ENCODE data around the gene NAA40.

Gene NAA40

DNA sequence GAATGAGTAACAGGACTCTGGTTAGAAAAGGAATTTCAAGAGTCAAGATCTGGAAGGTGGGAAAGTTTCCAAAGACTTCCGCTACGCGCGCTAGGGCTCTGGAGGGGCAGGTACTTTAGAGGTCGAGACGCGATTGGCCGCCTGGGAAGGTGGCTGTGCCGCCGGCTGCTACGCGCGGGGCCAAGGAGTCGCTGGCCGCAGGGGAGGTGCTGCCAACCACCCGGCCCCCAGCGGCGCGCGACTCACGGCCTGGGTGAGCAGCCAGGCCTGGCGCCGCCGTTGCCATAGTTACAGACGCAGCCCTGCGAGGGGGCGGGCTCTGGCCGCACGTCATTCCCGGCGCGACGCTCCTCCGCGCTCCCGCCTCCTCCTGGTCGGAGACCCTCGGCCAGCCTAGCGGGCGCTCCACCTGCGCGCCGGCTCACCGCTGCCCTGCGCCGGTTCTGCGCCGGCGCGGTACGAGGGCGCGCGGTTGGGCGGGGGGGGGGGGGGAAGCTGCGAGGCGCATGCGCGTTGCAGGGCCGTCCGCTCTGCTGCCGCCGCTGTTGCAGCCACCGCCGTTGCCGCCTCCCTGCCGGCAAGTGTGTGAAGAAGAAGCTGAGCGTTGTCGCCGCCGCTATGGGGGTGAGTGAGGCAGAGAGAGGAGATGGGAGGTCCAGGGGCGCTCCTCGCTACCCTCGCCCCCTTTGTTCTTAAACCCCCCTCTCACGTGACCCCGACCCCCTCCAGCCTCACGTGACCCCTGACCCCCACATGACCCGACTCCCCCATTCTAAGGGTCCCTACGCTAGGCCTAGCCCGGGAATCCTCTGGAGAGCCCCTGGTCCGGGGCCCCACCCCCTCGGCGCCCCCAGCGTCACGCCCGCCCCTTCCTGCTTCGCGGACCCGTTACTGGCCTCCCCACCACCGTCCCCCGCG, at the start of gene NAA40:
Gene NAA40 (plus strand): TSS at position 524 of the 918 bp plus-strand sequence. CDS start 95 bp downstream, at position 619.
- peak; percentile 97 for DNase-seq

- no peak for DNase-seq
Observed at GRCh38 chr11:63889344-63889743, 49.5 kb upstream of the NAA40 start.

DNA sequence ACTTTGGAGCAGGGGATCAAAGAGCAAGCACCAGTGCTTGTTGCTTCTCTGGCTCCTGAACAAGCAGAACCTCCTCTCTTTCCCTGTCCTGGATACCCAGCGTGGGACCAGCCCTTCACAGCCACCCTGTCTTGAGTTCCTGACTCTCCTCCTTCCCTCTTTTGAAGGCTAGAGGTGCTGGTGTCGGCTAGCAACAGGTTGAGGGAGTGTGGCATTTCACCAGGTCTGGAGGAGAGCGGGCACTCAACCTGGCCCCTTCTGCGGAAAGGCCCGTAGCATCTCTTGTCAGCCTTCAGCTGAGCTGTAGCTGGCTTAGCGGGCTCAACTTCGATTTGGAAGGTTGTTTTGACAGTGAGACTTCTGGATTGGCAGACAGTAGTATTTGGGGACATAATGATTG, 48.4 kb upstream of the NAA40 start:
- DNase-seq: no peak

- no peak for DNase-seq
Observed at GRCh38 chr11:63892228-63892627, 46.6 kb upstream of the NAA40 start.

DNA sequence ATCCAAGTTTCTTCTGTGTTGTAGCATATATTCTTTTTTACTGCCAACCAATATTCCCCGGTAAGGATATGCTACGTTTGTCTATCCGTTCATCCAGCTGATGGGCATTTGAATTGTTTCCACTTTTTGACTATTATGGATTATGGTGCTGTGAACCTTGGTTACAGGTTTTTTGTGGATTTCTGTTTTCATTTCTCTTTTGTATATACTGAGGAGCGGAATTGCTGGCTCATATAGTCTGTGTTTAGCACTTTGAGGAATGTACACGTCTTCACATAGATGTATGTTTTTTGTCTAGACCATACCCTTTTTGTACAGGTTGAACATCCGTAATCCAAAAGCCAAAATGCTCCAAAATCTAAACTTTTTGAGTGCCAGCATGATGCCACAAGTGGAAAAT, 45.4 kb upstream of the NAA40 start:
- DNase-seq: no peak

DNA sequence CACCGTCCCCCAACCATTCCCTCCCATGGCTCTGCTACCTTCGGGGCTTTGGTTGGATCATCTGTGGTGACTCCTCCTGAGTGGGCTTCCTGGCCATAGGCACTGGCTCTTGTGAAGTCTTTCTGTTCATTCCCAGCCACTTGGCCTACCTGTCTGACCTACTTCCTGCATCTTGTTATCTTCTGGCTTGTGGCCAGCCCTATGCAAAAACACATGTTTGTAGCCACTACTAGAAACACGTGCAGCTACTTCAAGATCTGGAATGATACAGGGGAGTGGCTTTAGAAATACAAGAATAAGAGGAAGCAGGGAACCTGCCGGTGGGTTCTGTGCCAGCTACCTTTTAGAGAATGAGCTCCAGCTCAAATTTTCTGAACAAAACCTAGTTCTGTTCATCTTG, 42.7 kb upstream of the NAA40 start:
- no peak for DNase-seq

DNA sequence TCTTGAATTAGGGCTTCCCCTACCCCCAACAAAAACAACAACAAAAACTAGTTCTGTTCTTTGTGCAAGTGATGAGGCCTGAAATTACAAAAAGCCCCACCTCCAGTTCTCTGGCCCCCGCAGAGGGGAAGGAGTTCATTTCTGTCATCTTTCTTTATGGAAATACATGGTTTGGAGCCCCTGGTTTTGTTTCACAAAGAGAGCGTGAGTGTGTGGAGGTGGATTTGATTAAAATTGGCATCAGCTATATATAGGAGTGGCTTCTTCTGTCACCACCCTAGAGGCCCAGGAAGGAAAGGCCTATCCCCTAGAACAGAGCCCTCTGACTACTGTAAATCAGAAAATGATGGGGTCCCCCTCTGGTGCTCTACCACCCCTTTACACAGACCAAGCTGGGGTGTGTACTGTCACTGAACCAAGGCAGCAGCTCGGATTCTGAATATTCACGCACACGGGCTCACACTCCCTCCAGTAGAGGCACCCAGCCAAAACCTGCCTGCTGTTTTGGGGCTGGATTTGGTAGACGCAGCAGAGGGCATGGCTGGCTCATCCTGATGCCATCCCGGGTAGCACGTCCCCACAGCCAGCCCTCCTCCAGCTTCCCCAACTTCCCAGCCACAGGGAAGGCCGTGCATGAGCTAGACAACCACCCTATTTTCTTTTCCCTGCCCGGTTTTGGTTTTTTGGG, 41.2 kb upstream of the NAA40 start:
- no peak for DNase-seq

GRCh38 chr11:63901660-63902059, 37.1 kb upstream of the NAA40 start:
- DNase-seq: no peak

- no peak for DNase-seq
Observed at GRCh38 chr11:63903884-63904283, 34.9 kb upstream of the NAA40 start.

DNA sequence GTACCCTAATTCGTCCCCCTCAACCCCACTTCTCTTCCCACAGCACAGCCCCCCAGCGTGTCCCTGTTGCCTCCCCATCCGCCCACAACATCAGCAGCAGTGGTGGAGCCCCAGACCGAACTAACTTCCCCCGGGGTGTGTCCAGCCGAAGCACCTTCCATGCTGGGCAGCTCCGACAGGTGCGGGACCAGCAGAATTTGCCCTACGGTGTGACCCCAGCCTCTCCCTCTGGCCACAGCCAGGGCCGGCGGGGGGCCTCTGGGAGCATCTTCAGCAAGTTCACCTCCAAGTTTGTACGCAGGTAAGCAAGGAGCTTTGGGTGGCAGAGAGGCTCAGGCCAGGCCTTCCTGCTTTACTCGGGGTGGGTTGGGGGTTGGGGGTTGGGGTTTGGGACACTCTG, 34.1 kb upstream of the NAA40 start:
- DNase-seq: no peak

GRCh38 chr11:63905179-63905578, 33.6 kb upstream of the NAA40 start:
- no peak for DNase-seq

- no peak for DNase-seq
Observed at GRCh38 chr11:63906087-63906486, 32.7 kb upstream of the NAA40 start.

DNA sequence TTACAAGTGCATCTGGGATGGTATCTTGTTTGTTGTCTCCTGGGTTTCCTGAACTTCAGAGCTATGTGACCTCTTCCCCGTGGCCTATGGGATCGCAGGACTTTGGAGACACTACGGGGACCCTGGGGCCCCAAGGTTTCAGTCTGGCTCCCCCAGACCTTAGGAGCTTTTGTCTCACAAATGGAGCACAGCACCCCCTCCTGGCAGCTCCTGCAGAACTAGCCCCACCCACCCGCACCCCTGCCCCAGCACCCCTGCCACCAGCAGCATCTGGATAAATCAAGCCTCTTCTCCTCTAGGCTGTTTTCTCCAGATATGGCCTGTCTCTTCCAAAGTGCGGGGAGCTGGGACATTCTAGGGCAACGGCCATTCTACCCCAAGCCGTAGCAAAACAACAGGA, 32.2 kb upstream of the NAA40 start:
- no peak for DNase-seq

GRCh38 chr11:63907063-63907462, 31.7 kb upstream of the NAA40 start:
- DNase-seq: no peak

DNA sequence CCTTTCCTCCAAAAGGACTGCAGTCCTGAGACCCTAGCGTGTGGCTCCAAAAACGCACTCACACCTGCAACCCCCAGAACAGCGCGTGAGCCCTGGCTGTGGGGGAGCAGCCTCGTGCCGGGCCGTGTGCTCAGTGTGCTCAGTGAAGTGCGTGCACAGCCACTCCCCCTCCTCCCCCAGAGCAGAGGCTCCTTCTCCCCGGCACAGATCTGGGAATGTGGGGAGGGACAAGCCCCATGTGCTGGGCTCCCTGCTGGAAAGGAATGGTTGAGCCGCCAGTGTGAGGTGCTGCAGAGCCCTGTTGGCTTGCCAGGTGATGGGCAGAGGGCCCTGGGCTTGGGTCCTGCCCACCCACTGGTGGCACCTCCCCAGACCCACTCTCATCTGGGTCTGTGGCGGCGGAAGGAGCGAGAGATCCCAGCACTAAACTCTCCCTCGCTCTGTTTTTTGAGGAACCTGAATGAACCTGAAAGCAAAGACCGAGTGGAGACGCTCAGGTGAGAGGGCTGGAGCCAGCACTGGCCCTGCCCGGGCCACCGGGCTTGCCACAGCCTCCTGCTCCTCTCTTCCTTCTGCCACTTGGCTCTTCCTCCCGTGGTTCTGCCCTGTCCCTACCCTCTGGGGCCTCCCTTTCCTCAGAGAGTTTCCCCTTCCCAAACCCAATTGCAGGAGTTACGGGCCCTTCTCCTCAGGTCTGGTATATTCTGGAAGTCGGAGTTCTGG, 30.8 kb upstream of the NAA40 start:
- no peak for DNase-seq

- DNase-seq: no peak
Observed at GRCh38 chr11:63908631-63909401, 30.0 kb upstream of the NAA40 start.

DNA sequence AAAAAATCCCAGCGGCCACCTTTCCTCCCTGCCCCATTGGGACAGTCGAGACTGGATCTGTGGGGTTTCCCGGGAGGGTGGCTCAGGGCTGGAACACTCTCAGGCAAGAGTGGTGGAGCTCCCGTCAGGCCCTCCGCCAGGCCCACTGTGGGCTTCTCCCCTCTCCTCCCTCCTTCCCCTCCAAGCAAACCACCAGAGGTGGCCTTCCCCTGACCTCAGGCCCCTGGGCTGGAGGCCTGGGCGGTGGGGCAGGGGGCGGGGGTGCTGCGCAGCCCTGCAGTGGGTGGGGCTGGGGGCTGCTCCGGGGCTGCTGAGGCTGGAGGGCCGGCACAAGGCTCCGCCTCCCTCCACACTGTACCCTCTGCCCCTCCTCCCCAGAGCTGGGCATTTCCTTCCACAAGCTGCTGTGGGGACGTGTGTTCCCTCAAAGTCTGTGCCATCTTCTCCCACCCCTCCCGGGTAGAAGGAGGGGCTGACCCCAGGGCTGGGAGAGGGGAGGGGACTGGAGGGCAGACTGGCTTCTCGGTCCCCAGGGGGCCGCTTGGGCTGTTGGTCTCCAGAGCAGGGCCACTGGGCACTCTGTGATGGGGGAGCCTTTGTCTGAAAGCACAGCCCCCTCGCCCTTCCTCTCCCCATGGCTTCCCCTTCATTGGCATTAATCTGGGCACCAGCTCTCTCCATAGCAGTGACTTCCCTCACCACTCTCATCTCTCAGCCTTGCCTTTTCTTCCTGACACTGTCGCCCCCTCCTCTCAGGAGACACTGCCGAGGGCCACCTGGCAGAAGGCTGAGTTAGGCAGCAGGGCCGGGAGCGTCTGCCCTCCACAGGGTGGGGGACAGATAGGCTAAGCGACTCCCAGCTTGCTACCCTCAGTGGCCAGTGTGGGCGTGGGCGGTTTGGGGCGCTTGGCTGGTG, 29.0 kb upstream of the NAA40 start:
- no peak for DNase-seq

GRCh38 chr11:63910675-63911074, 28.1 kb upstream of the NAA40 start:
- DNase-seq: no peak

- no peak for DNase-seq
Observed at GRCh38 chr11:63911440-63911839, 27.4 kb upstream of the NAA40 start.

GRCh38 chr11:63911876-63912275, 26.9 kb upstream of the NAA40 start:
- no peak for DNase-seq

DNA sequence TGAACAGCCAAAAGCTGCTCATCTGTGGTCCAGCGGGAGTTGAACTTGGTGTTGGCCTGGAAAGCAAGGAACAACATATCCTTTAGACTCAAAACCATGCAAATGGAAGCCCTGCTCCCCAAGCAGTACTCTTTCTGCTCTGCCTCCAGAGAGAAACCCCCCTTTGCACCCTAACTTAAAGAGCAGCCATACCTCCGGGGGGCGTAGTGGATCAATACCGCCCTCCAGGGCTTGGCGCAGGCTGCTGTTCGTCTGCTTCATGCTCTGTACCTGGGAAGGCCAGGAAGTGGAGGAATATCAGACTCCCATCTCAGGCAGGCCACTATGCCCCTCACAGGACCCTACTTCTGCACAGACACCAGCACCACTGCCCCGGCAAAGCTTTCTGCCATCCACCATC, 26.1 kb upstream of the NAA40 start:
- DNase-seq: no peak
